Sigmoid colon (tissue), 4 donors: ENCODE measurements around the gene GTF2H3.

Source experiments
- CTCF ChIP-seq, 4 experiments: fragments of 450-650 bp in 3 of 4; fragments of 200-600 bp in 1 of 4; IDR thresholded peaks; one replicate each; pipeline ENCODE4 v1.5.1; 2016 to 2019; ENCODE audit warnings: antibody characterized with exemption in 4 of 4, mild to moderate bottlenecking in 3 of 4, moderate library complexity in 2 of 4
- POLR2A ChIP-seq, 2 donors: fragments of 450-650 bp; IDR thresholded peaks; one replicate each; pipeline ENCODE4 v1.6.1; 2016; ENCODE audit warnings: antibody characterized with exemption in 2 of 2, mild to moderate bottlenecking in 2 of 2, moderate library complexity in 2 of 2
- POLR2AphosphoS5 ChIP-seq, 4 donors: sonication (generic); formaldehyde crosslinking; IDR thresholded peaks; one replicate each; pipeline ENCODE4 v1.6.1; 2017; ENCODE audit warnings: antibody characterized with exemption in 4 of 4

- TF ChIP-seq CTCF (IDR thresholded peaks at IDR 0.05) = no peak
- TF ChIP-seq POLR2A (IDR thresholded peaks at IDR 0.05) = no peak
- TF ChIP-seq POLR2AphosphoS5 (IDR thresholded peaks at IDR 0.05) = no peak
Observed at GRCh38 chr12:123597100-123597499, 36.5 kb upstream of the GTF2H3 start.
